Testis (tissue), 3 donors: ENCODE measurements around the gene MYLK. TPM values are rescaled to one million over a fixed set of nuclear protein-coding genes. Genes with fewer than 3 reads are reported as not detected.

Experiments
- DNase-seq: peaks from one replicate; pipeline ENCODE4 v3.0.0-alpha.2; 2019
- H3K27ac ChIP-seq, 2 donors: fragments of 200-600 bp; sonication (generic); one replicate each; pipeline ENCODE4 v1.5.1; 2019
- H3K27me3 ChIP-seq: fragments of 200-600 bp; sonication (generic); one replicate; pipeline ENCODE4 v1.5.1; 2019
- H3K36me3 ChIP-seq: fragments of 200-600 bp; sonication (generic); one replicate; pipeline ENCODE4 v1.5.1; 2017; ENCODE audit warnings: low read depth; ENCODE audit errors: missing control alignments
- H3K4me1 ChIP-seq: fragments of 200-600 bp; sonication (generic); one replicate; pipeline ENCODE4 v1.5.1; 2019
- H3K4me3 ChIP-seq, 2 donors: fragments of 200-600 bp; sonication (generic); one replicate each; pipeline ENCODE4 v1.5.1; 2017 to 2019
- H3K9me3 ChIP-seq: fragments of 200-600 bp; sonication (generic); one replicate; pipeline ENCODE4 v1.5.1; 2017
- POLR2A ChIP-seq: fragments of 450-650 bp; IDR thresholded peaks from one replicate; pipeline ENCODE4 v1.6.1; 2017; ENCODE audit warnings: antibody characterized with exemption, mild to moderate bottlenecking, moderate library complexity
- WGBS, 2 donors: methylation state at CpG; one replicate each; pipeline ENCODE4 v1.1.5; 2018; 5-methylcytosine and 5-hydroxymethylcytosine counted together
- intact Hi-C: fragments of 100-400 bp; cut with DNase I; formaldehyde crosslinking; loops from one replicate; pipeline ENCODE4 v1.15.1; 2023; ENCODE audit warnings: low total_unique reads
- polyA plus RNA-seq: library from polyadenylated mRNA; stranded (reverse); fragments of 350-450 nt; fragmentation: Illumina TruSeq; extraction: RNeasy Lipid Tissue Mini Kit (QIAGEN cat#74804); gene quantifications from one replicate; pipeline ENCODE4 v1.2.3, GENCODE V29; 2014; ENCODE audit warnings: low read depth, low replicate concordance; ENCODE audit not compliant: insufficient read depth
- total RNA-seq, 2 donors: library from RNA; depleted of rRNA; stranded (reverse); fragments of >200 nt; gene quantifications; one replicate each; pipeline ENCODE4 v1.2.3, GENCODE V29; 2016
- TF ChIP-seq, protein P1 (sequence below), 3 experiments: fragments of 450-650 bp in 2 of 3; fragments of 200-600 bp in 1 of 3; sonication (generic) in 1 of 3; IDR thresholded peaks; one replicate each; pipeline ENCODE4 v1.5.1; 2016 to 2019; ENCODE audit warnings: antibody characterized with exemption in 3 of 3, mild to moderate bottlenecking in 2 of 3, moderate library complexity in 1 of 3

MYLK gene
- total and polyA plus RNA-seq, 3 donors from 2014 or later = 130 to 168 (median 151) TPM

DNA sequence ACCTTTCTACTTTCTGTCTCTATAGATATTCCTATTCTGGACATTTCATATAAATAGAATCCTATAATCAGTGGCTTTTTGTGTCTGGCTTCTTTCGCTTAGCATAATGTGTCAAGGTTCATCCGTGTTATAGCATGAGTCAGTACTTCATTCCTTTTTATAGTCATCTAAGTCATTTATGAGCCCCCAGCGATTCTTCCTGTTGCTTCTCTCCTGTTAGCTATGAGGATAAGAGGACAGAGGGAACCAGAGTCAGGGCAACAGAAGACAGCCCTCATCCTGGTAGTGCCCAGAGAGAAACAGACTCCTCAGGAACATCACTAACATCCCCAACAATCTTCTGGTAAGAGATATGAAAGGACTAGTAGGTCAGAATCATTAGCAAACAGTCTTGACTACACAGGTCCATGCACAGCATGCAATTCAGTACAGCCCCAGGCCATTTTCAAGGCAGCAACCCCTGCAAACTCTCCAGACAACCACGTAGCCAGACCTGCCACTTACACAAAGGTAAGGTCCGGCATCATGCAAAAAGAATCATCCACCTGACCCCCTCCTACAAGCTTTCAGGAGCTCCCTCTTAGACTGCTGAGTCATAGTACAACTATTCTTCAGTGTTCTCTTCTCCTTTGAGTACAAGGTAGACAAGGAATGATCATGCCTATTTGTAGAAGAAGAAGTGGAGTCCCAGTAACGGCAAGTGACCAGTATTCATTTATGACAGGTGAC lies 91.5 kb downstream of the MYLK start:
- no peak overlapping the region for H3K4me3 ChIP-seq
- H3K4me1 ChIP-seq = no peaks in the 10 kb centered on the region
- intact Hi-C loops = no loop called here
- H3K36me3 ChIP-seq = no peaks in the 10 kb centered on the region
- 96% methylated on average over 6 of the region's 6 CpGs for WGBS, 2 donors
- no peak for DNase-seq
- H3K9me3 ChIP-seq = no peaks in the 10 kb centered on the region
- no peaks in the 10 kb centered on the region for H3K27me3 ChIP-seq
- TF ChIP-seq, protein P1, sequence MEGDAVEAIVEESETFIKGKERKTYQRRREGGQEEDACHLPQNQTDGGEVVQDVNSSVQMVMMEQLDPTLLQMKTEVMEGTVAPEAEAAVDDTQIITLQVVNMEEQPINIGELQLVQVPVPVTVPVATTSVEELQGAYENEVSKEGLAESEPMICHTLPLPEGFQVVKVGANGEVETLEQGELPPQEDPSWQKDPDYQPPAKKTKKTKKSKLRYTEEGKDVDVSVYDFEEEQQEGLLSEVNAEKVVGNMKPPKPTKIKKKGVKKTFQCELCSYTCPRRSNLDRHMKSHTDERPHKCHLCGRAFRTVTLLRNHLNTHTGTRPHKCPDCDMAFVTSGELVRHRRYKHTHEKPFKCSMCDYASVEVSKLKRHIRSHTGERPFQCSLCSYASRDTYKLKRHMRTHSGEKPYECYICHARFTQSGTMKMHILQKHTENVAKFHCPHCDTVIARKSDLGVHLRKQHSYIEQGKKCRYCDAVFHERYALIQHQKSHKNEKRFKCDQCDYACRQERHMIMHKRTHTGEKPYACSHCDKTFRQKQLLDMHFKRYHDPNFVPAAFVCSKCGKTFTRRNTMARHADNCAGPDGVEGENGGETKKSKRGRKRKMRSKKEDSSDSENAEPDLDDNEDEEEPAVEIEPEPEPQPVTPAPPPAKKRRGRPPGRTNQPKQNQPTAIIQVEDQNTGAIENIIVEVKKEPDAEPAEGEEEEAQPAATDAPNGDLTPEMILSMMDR (IDR thresholded peaks at IDR 0.05) = no peak
- no peak for TF ChIP-seq POLR2A
- H3K27ac ChIP-seq = no peak overlapping the region

DNA sequence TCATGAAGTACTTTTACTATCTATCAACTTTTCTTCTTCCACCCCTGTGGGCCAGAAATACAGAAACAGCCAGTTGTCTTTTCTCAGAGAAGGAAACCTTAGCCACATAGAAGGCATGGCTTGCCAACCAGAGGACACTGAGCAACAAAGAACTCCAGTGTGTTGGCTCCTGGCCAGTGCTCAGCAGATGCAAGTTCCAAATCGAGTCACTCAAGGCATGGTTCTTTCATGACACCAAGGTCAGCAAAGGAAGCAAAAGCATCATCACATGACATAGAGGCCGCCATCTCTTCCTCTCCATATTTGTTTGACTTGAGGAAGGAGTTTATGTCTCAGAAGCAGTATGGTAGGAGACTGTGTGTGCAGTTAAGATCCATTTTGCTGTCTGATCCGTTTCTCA lies 92.2 kb downstream of the MYLK start:
- H3K27me3 ChIP-seq = no peaks in the 10 kb centered on the region
- WGBS, 2 donors = 61 to 73% methylated on average over 3 of the region's 3 CpGs
- H3K27ac ChIP-seq = no peak overlapping the region
- H3K4me3 ChIP-seq = no peak overlapping the region
- TF ChIP-seq, protein P1 (IDR thresholded peaks at IDR 0.05) = no peak
- no peak for TF ChIP-seq POLR2A
- H3K9me3 ChIP-seq = no peaks in the 10 kb centered on the region
- DNase-seq = no peak
- no peaks in the 10 kb centered on the region for H3K4me1 ChIP-seq
- H3K36me3 ChIP-seq = no peaks in the 10 kb centered on the region
- intact Hi-C loops = no loop called here

DNA sequence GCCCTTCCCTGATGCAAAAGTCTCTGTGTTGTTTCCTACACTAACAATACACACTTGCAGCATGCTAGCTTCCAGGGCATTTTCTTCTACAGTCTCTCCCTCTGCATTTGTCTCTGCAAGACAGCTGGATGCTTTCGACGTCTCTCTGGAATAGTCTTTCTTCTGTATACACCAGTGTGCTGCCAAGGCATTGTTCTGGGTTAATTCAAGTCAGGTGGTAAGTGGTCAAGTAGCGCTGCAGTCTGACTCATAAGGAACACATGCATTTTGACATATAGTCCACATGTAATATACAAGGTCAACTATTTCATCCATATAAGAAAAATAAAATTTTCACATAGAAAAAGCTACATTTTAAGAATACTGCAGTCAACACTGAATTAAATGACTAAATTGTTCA lies 92.7 kb downstream of the MYLK start:
- no peaks in the 10 kb centered on the region for H3K4me1 ChIP-seq
- no peaks in the 10 kb centered on the region for H3K9me3 ChIP-seq
- DNase-seq = no peak
- no peaks in the 10 kb centered on the region for H3K36me3 ChIP-seq
- no peak for TF ChIP-seq POLR2A
- TF ChIP-seq, protein P1 (IDR thresholded peaks at IDR 0.05) = no peak
- H3K27ac ChIP-seq = no peak overlapping the region
- H3K27me3 ChIP-seq = no peaks in the 10 kb centered on the region
- no peak overlapping the region for H3K4me3 ChIP-seq
- 62 to 73% methylated on average over 3 of the region's 3 CpGs for WGBS, 2 donors
- intact Hi-C loops = no loop called here

DNA sequence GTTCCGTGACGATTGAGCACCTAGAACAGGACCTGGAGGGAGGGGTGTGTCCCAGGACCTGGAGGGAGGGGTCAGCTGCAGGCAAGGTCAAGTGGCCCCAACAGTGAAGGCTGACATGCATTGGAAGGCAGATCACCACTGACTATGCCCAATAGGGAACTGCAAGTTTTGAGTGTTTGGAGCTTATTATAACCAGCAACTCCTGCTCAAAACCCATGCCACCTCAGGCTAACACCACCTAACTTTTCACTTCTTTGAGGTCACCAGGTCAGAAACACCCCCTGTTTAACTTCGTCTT lies 93.1 kb downstream of the MYLK start:
- no peaks in the 10 kb centered on the region for H3K4me1 ChIP-seq
- no peaks in the 10 kb centered on the region for H3K36me3 ChIP-seq
- no peak overlapping the region for H3K27ac ChIP-seq
- H3K4me3 ChIP-seq = no peak overlapping the region
- no peak for DNase-seq
- WGBS, 2 donors = 80 to 93% methylated on average over 3 of the region's 3 CpGs
- TF ChIP-seq, protein P1 (IDR thresholded peaks at IDR 0.05) = no peak
- no peak for TF ChIP-seq POLR2A
- intact Hi-C loops = no loop called here
- no peaks in the 10 kb centered on the region for H3K9me3 ChIP-seq
- H3K27me3 ChIP-seq = no peaks in the 10 kb centered on the region
